Left ventricle myocardium inferior (tissue), 1 donor: ENCODE data around the gene NADSYN1. TPM values are rescaled to one million over a fixed set of nuclear protein-coding genes. Genes with fewer than 3 reads are reported as not detected.

Experiments used
- DNase-seq: peaks from one replicate; pipeline ENCODE4 v3.0.0-alpha.2; 2020
- H3K27ac ChIP-seq: fragments of 200-600 bp; replicated peaks from 2 replicates; pipeline ENCODE4 v1.8.0; 2021
- H3K27me3 ChIP-seq: fragments of 200-600 bp; 2 replicates; pipeline ENCODE4 v1.8.0; 2021; ENCODE audit warnings: low read depth
- H3K36me3 ChIP-seq: fragments of 200-600 bp; 2 replicates; pipeline ENCODE4 v1.8.0; 2021
- H3K4me1 ChIP-seq: fragments of 200-600 bp; 2 replicates; pipeline ENCODE4 v1.8.0; 2021
- H3K4me3 ChIP-seq: fragments of 200-600 bp; 2 replicates; pipeline ENCODE4 v1.8.0; 2021; ENCODE audit warnings: mild to moderate bottlenecking, moderate library complexity
- H3K9me3 ChIP-seq: fragments of 200-600 bp; replicated peaks from 2 replicates; pipeline ENCODE4 v1.8.0; 2021
- intact Hi-C: fragments of 100-400 bp; cut with micrococcal nuclease; formaldehyde crosslinking; loops from one replicate; pipeline ENCODE4 v1.11.0; 2022
- total RNA-seq: library from RNA; stranded (reverse); fragmentation: NEBNext Ultra II Directional; extraction: Animal tissue kit (Norgen Biotek cat#: 25700); gene quantifications from one replicate; pipeline ENCODE4 v1.2.1, GENCODE V29; 2021
- TF ChIP-seq, protein P1 (sequence below): fragments of 200-600 bp; IDR thresholded peaks from 2 replicates; pipeline ENCODE4 v1.8.0; 2021; ENCODE audit warnings: antibody characterized with exemption, mild to moderate bottlenecking, borderline replicate concordance
- donor health status: DM: no; HTN: yes; CAD: no; lungs with severe emphysema.

The NADSYN1 gene
- total RNA-seq, 1 donor from 2014 or later: 17.5 TPM

DNA sequence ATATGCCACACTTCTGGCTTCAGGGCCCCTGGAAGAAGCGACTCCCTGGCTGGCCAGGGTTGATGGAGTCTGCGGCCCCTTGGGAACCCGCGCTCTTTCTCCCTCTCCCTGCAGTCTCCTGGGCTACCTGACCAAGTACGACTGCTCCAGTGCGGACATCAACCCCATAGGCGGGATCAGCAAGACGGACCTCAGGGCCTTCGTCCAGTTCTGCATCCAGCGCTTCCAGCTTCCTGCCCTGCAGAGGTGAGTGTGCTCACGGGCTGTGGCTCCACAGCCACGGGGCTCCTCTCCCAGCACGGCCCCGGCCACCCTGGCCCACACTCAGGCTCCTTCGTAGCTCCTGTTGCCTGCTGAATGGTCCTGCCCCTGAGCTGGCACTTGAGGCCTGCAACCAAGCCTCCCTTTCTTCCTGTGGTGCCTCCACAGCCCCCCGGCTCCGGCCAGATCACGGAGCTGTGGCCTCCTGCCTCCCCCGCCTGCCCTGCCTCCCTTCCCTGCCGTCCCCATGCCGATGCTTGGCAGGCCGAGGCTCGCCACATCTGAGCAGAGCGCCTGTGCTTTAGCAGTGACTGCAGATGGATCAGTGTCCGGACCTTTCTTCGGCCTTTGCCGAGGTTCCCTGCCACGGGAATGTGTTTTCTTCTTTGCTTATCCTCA, 37.9 kb downstream of the NADSYN1 start:
- peaks cover 9% of the 10 kb centered on the region for H3K4me1 ChIP-seq
- TF ChIP-seq, protein P1, sequence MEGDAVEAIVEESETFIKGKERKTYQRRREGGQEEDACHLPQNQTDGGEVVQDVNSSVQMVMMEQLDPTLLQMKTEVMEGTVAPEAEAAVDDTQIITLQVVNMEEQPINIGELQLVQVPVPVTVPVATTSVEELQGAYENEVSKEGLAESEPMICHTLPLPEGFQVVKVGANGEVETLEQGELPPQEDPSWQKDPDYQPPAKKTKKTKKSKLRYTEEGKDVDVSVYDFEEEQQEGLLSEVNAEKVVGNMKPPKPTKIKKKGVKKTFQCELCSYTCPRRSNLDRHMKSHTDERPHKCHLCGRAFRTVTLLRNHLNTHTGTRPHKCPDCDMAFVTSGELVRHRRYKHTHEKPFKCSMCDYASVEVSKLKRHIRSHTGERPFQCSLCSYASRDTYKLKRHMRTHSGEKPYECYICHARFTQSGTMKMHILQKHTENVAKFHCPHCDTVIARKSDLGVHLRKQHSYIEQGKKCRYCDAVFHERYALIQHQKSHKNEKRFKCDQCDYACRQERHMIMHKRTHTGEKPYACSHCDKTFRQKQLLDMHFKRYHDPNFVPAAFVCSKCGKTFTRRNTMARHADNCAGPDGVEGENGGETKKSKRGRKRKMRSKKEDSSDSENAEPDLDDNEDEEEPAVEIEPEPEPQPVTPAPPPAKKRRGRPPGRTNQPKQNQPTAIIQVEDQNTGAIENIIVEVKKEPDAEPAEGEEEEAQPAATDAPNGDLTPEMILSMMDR: no peak
- H3K36me3 ChIP-seq: peaks cover 65% of the 10 kb centered on the region
- H3K27ac ChIP-seq: no peak overlapping the region
- no peak for DNase-seq
- intact Hi-C loops: no loop called here
- no peaks in the 10 kb centered on the region for H3K27me3 ChIP-seq
- H3K4me3 ChIP-seq: no peak overlapping the region
- no peaks in the 10 kb centered on the region for H3K9me3 ChIP-seq

DNA sequence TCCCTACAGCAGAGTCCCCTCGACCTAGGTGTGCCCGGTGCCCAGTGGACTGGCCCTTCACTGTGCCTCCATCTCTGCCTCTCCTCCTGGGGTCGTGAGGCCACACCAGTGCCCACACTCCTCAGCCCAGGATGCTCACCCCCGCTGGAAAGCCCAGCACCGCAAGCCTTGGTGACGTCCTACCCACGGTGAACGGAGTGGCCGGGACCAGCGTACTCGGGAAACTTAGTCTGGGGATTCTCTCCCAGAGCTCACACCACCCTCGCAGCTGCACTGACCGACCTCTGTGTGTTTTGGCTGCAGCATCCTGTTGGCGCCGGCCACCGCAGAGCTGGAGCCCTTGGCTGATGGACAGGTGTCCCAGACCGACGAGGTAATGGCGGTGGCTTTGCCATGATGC, 38.5 kb downstream of the NADSYN1 start:
- intact Hi-C loops: no loop called here
- Histone ChIP-seq H3K4me1 (peaks cover 9% of the 10 kb centered on the region), H3K27ac (no peak overlapping the region), H3K9me3 (no peaks in the 10 kb centered on the region), H3K4me3 (no peak overlapping the region), H3K36me3 (peaks cover 65% of the 10 kb centered on the region), H3K27me3 (no peaks in the 10 kb centered on the region)
- DNase-seq: no peak
- TF ChIP-seq, protein P1: no peak

DNA sequence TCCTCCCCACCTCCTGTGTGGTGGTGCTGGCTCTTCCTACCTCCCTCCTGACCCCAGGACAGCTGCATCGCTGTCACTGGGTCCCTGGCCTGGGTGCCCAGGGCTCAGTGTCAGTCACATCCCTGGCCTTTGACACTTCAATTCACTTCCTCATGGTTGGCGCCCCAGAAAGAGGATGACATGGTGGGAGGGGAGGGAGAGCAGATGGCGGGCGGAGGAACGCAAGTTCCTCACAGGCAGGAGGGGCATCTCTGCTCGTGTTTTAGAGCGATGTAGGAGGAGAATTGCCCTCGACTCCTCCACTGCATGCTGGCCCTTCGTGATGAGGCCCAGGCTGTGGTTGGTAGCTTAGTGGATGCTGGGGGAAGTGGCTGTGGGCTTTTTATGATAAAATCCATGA, 38.9 kb downstream of the NADSYN1 start:
- intact Hi-C loops: no loop called here
- H3K27ac ChIP-seq: no peak overlapping the region
- TF ChIP-seq, protein P1: no peak
- DNase-seq: no peak
- H3K36me3 ChIP-seq: peaks cover 68% of the 10 kb centered on the region
- no peak overlapping the region for H3K4me3 ChIP-seq
- H3K4me1 ChIP-seq: peaks cover 9% of the 10 kb centered on the region
- no peaks in the 10 kb centered on the region for H3K27me3 ChIP-seq
- no peaks in the 10 kb centered on the region for H3K9me3 ChIP-seq

DNA sequence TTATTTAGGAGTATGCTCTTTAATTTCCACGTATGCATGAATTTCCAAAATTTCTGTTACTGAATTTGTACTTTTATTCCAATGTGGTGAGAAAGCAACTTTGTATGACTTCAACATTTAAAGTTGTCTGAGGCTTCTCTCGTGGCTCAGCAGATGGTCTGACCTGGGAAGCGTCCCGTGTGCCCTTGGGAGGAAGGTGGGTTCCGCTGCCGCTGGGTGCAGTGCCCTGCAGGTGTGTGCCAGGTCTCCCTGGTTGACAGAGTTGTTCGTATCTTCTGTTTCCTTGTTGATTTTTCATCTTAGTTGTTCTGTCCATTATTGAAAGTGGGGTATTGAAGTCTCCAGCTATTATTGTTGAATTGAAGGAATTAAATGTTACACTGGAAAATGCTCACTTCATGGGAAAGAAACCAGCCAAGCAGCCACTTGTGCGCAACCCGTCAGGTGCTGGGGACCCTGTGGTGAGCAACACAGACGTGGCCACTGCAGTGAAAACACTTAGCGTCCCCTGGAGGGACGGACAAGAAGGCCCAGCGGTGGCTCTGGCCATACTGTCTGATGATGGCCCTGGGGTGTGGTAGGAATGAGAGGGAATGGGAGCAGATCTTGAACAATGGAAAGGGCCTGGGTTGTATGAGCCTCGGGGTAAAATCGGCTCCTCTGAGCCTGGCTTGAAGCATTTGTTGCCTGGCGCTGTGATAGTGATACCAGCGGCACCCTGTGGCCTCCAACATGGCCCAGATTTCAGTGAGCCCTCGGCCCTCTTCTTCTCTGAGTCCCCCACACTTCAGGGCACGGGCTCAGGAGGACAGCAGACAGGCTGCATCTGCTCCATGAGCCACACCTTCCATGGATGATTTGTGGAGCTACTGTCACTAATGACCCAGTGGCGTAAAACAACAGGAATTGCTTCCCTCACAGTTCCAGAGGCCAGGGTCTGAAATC, 42.6 kb downstream of the NADSYN1 start:
- peaks cover 93% of the 10 kb centered on the region for H3K36me3 ChIP-seq
- DNase-seq: no peak

DNA sequence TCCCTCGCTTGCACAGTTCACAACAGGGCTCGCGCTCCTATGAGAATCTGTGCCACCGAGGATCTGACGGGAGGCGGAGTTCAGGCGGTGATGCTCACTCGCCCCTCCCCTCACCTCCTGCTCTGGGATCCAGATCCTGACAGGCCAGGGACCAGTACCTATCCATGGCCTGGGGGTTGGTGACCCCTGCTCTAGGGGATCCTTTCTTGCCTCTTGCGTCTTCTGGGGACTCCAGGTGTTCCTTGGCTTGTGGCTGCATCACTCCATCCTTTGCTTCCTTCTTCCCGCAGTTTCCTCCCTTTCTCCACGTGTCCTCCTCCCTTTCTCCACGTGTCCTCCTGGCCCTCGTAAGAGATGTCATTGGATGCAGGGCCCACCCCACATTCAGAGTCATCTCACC, 43.4 kb downstream of the NADSYN1 start:
- H3K9me3 ChIP-seq: no peaks in the 10 kb centered on the region
- H3K4me3 ChIP-seq: no peak overlapping the region
- H3K27ac ChIP-seq: no peak overlapping the region
- TF ChIP-seq, protein P1: no peak
- H3K27me3 ChIP-seq: no peaks in the 10 kb centered on the region
- H3K36me3 ChIP-seq: peaks cover 91% of the 10 kb centered on the region
- DNase-seq: no peak
- intact Hi-C loops: no loop called here
- peaks cover 20% of the 10 kb centered on the region for H3K4me1 ChIP-seq

More for the DNA sequence above, 42.6 kb downstream of the NADSYN1 start:
- H3K4me1 ChIP-seq: peaks cover 14% of the 10 kb centered on the region
- intact Hi-C loops: no loop called here
- no peaks in the 10 kb centered on the region for H3K27me3 ChIP-seq
- no peak overlapping the region for H3K27ac ChIP-seq
- TF ChIP-seq, protein P1: no peak
- H3K9me3 ChIP-seq: no peaks in the 10 kb centered on the region
- no peak overlapping the region for H3K4me3 ChIP-seq
